ENCODE data around the gene ATP6V0B. TPM values are rescaled to one million over a fixed set of nuclear protein-coding genes. Genes with fewer than 3 reads are reported as not detected.

ATP6V0B gene
- total and polyA plus RNA-seq, 2 of the 13 experiments (the other 11 are each of a cell fraction or from before 2014, with no cell fraction given) = 157 to 161 TPM

GRCh38 chr1:43979528-43980254, 4.9 kb downstream of the ATP6V0B start (continued):
- peak; percentile 19 for TF ChIP-seq HIC2 (CRISPR knock-in tag; IDR thresholded peaks at IDR 0.05; ENCODE audit: low read depth)
- TF ChIP-seq ZNF670 (CRISPR knock-in tag; IDR thresholded peaks at IDR 0.05; ENCODE audit: borderline replicate concordance) = no peak
- TF ChIP-seq ZNF281 (CRISPR knock-in tag; IDR thresholded peaks at IDR 0.05; ENCODE audit: borderline replicate concordance) = peak; percentile 75
- no peak for TF ChIP-seq SATB2 (CRISPR knock-in tag; IDR thresholded peaks at IDR 0.05)
- no peak for TF ChIP-seq RBM39 (IDR thresholded peaks at IDR 0.05; ENCODE audit: low read depth, low read length, poor library complexity, severe bottlenecking)
- TF ChIP-seq CC2D1A (CRISPR knock-in tag; IDR thresholded peaks at IDR 0.05) = no peak
- peak; percentile 74; the same call in 1 of the 2 replicates for TF ChIP-seq MEIS1 (CRISPR knock-in tag; IDR thresholded peaks at IDR 0.05; ENCODE audit: borderline replicate concordance)
- no peak for TF ChIP-seq CSRNP2 (CRISPR knock-in tag; conservative IDR thresholded peaks at IDR 0.05; ENCODE audit: low read depth)
- TF ChIP-seq GTF3A (CRISPR knock-in tag; conservative IDR thresholded peaks at IDR 0.05) = 0 out of 2 replicates have a peak, but pooled peaks have one; percentile 62
- TF ChIP-seq TBX2 (CRISPR knock-in tag; IDR thresholded peaks at IDR 0.05; ENCODE audit: borderline replicate concordance) = peak; percentile 42; the same call in 1 of the 2 replicates
- TF ChIP-seq HNF4G (IDR thresholded peaks at IDR 0.05; ENCODE audit: borderline replicate concordance, low read depth, low read length) = peak; percentile 23; the same call in 1 of the 2 replicates
- TF ChIP-seq HNF4G (CRISPR knock-in tag; IDR thresholded peaks at IDR 0.05; ENCODE audit: borderline replicate concordance, low read depth) = peak; percentile 56; the same call in 1 of the 2 replicates
- no peak; a peak in 1 of 4 replicates for TF ChIP-seq POLR2A (IDR thresholded peaks at IDR 0.05; ENCODE audit: insufficient read depth in 1 of 2, low read depth in 2 of 2, low read length in 2 of 2)

Data from HepG2 (cell line).